Stimulated activated CD8-positive, alpha-beta memory T cell treated with anti-CD3 and anti-CD28 coated beads, Interleukin-4, amount 100 ng/mL, for 4 hours (primary cell): Measurements from ENCODE around the gene TAF1C.

ENCODE experiments used
- DNase-seq, 2 donors: peaks; one replicate each; pipeline ENCODE4 v3.0.0-alpha.2; 2020; ENCODE audit warnings: low read depth in 2 of 2, low spot score in 1 of 2

The TAF1C gene

DNA sequence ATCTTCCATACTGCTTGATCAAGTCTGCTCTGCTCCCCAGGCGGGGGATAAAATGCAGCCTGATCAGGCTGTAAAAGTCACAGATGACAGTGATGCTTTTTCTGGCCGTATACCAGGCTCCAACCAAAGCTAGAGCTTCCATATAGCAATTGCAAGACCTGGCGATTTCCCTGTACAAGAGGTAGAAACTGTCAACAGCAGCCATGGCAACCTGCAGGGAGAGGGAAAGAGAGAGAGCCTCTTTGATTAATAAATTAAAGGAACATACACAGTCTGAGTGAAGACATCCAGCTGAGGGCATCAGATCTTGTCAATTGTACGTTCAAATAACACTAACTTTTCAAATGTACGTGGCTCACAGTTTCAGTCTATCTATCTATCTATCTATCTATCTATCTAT lies 55.7 kb downstream of the TAF1C start:
- no peak for DNase-seq
